Neural cell (in vitro differentiated cells): Measurements from ENCODE around the gene NEU2.

Experiments
- EZH2 ChIP-seq: fragments of 200-600, 300-800 bp; shearing (Covaris generic), sonication (generic); IDR thresholded peaks from 2 replicates; pipeline ENCODE4 v1.6.1; 2014; ENCODE audit warnings: antibody characterized with exemption, low read length, borderline replicate concordance, mild to moderate bottlenecking; ENCODE audit not compliant: insufficient read depth, poor library complexity, severe bottlenecking
- MXI1 ChIP-seq: fragments of 450-650 bp; conservative IDR thresholded peaks from 2 replicates; pipeline ENCODE4 v1.6.1; 2014; ENCODE audit warnings: antibody characterized with exemption, mild to moderate bottlenecking; ENCODE audit not compliant: poor library complexity, severe bottlenecking
- RAD21 ChIP-seq: fragments of 450-650 bp; conservative IDR thresholded peaks from 2 replicates; pipeline ENCODE4 v1.6.1; 2014; ENCODE audit warnings: antibody characterized with exemption, mild to moderate bottlenecking, moderate library complexity
- SMC3 ChIP-seq: fragments of 450-650 bp; conservative IDR thresholded peaks from 2 replicates; pipeline ENCODE4 v1.6.1; 2014; ENCODE audit warnings: antibody characterized with exemption, mild to moderate bottlenecking, moderate library complexity; ENCODE audit not compliant: poor library complexity
- TF ChIP-seq, protein P1 (sequence below): fragments of 450-650 bp; IDR thresholded peaks from 2 replicates; pipeline ENCODE4 v1.5.1; 2014; ENCODE audit warnings: antibody characterized with exemption, mild to moderate bottlenecking, moderate library complexity; ENCODE audit not compliant: poor library complexity, severe bottlenecking
- TF ChIP-seq, protein P2 (sequence below): IDR thresholded peaks from 2 replicates; pipeline ENCODE4 v1.6.1; 2012; ENCODE audit warnings: borderline replicate concordance

DNA sequence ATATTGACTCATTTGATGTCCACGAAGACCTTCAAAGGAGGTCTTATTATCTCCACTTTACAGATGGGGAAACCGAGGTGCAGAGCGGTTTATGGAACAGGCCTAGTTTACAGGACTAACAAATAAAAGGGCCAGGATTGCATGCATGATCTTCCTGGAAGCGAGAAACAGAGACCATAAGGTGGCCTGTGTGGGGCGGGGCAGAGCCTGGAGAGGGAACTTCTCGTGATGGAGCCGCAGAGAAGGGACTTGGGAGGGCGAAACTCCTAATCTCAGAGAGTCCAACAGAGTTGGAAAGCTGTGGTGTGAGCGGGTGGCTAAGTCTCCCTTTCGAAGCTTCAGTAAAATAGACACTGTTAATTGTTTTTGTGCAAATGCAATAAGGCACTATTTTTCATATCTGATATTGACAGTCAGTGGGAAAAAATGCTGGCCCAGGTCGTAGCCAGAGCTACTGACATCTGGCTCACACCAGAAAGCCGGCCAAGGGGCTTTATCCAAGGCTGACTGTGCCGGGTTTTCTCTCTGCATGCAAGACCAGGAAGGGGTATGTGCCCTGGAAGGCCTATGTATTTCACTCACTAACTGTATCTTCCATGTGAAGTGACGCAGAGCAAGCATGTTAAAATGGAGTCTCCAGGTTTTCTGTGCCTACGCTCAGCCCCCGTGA lies 32.2 kb downstream of the NEU2 start:
- TF ChIP-seq, protein P1, sequence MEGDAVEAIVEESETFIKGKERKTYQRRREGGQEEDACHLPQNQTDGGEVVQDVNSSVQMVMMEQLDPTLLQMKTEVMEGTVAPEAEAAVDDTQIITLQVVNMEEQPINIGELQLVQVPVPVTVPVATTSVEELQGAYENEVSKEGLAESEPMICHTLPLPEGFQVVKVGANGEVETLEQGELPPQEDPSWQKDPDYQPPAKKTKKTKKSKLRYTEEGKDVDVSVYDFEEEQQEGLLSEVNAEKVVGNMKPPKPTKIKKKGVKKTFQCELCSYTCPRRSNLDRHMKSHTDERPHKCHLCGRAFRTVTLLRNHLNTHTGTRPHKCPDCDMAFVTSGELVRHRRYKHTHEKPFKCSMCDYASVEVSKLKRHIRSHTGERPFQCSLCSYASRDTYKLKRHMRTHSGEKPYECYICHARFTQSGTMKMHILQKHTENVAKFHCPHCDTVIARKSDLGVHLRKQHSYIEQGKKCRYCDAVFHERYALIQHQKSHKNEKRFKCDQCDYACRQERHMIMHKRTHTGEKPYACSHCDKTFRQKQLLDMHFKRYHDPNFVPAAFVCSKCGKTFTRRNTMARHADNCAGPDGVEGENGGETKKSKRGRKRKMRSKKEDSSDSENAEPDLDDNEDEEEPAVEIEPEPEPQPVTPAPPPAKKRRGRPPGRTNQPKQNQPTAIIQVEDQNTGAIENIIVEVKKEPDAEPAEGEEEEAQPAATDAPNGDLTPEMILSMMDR: no peak
- TF ChIP-seq RAD21 (no peak), EZH2 (no peak), MXI1 (no peak), SMC3 (no peak)
- TF ChIP-seq, protein P2, sequence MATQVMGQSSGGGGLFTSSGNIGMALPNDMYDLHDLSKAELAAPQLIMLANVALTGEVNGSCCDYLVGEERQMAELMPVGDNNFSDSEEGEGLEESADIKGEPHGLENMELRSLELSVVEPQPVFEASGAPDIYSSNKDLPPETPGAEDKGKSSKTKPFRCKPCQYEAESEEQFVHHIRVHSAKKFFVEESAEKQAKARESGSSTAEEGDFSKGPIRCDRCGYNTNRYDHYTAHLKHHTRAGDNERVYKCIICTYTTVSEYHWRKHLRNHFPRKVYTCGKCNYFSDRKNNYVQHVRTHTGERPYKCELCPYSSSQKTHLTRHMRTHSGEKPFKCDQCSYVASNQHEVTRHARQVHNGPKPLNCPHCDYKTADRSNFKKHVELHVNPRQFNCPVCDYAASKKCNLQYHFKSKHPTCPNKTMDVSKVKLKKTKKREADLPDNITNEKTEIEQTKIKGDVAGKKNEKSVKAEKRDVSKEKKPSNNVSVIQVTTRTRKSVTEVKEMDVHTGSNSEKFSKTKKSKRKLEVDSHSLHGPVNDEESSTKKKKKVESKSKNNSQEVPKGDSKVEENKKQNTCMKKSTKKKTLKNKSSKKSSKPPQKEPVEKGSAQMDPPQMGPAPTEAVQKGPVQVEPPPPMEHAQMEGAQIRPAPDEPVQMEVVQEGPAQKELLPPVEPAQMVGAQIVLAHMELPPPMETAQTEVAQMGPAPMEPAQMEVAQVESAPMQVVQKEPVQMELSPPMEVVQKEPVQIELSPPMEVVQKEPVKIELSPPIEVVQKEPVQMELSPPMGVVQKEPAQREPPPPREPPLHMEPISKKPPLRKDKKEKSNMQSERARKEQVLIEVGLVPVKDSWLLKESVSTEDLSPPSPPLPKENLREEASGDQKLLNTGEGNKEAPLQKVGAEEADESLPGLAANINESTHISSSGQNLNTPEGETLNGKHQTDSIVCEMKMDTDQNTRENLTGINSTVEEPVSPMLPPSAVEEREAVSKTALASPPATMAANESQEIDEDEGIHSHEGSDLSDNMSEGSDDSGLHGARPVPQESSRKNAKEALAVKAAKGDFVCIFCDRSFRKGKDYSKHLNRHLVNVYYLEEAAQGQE: no peak
